Omental fat pad (tissue), 4 donors: ENCODE data around the gene VPS33A. TPM values are rescaled to one million over a fixed set of nuclear protein-coding genes. Genes with fewer than 3 reads are reported as not detected.
A peak's percentile ranks its signal among the peaks of the same experiment; 100 is the strongest.

Experiments used
- ATAC-seq: fragments of 150-250 bp; one replicate; pipeline ENCODE4 v1.9.1; 2016; ENCODE audit warnings: mild to moderate bottlenecking, moderate library complexity; ENCODE audit not compliant: low FRiP score
- DNase-seq: peaks from one replicate; pipeline ENCODE4 v3.0.0-alpha.2; 2019; ENCODE audit warnings: low spot score
- CTCF ChIP-seq, 3 donors: fragments of 450-650 bp; IDR thresholded peaks; one replicate each; pipeline ENCODE4 v1.5.1; 2016 to 2017; ENCODE audit warnings: antibody characterized with exemption in 3 of 3, mild to moderate bottlenecking in 3 of 3, moderate library complexity in 2 of 3
- total RNA-seq, 4 donors: library from RNA; depleted of rRNA; stranded (reverse); fragments of >200 nt; gene quantifications; one replicate each; pipeline ENCODE4 v1.1.0, GENCODE V29; 2016

Gene VPS33A
- total RNA-seq, 4 donors from 2014 or later: 8.7 to 17.7 (median 11.0) TPM

- TF ChIP-seq CTCF (IDR thresholded peaks at IDR 0.05): no peak
- DNase-seq: no peak
- ATAC-seq: no peak
Observed at GRCh38 chr12:122232691-122233090, 33.6 kb downstream of the VPS33A start.

DNA sequence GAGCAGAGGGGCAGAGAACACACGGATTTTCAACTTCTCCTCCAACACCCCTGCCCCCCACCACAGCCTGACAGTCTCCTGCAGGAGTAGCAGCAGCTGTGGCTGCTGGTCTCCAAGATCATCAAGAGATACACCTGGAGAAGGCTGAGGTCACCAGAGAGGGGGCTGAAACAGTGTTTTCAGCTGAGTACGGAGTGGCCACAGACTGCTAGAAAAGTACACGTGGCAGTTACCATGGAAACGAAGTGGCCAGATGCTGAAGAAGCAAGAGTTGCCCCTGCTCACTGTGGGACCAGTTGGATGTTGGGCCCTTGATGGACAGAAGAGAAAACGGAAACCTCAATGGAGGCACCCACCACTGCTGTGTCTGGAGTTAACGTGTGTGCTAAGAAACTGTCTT, 35.5 kb downstream of the VPS33A start:
- ATAC-seq: no peak
- no peak for DNase-seq
- TF ChIP-seq CTCF (IDR thresholded peaks at IDR 0.05): no peak

- no peak for TF ChIP-seq CTCF (IDR thresholded peaks at IDR 0.05)
- DNase-seq: no peak
- ATAC-seq: no peak
Observed at GRCh38 chr12:122228092-122228491, 38.2 kb downstream of the VPS33A start.

GRCh38 chr12:122227341-122227740, 39.0 kb downstream of the VPS33A start:
- TF ChIP-seq CTCF (IDR thresholded peaks at IDR 0.05): no peak
- DNase-seq (no peak), ATAC-seq (no peak)

GRCh38 chr12:122226366-122227125, 39.7 kb downstream of the VPS33A start:
- no peak for TF ChIP-seq CTCF (IDR thresholded peaks at IDR 0.05)
- no peak for ATAC-seq
- DNase-seq: no peak

DNA sequence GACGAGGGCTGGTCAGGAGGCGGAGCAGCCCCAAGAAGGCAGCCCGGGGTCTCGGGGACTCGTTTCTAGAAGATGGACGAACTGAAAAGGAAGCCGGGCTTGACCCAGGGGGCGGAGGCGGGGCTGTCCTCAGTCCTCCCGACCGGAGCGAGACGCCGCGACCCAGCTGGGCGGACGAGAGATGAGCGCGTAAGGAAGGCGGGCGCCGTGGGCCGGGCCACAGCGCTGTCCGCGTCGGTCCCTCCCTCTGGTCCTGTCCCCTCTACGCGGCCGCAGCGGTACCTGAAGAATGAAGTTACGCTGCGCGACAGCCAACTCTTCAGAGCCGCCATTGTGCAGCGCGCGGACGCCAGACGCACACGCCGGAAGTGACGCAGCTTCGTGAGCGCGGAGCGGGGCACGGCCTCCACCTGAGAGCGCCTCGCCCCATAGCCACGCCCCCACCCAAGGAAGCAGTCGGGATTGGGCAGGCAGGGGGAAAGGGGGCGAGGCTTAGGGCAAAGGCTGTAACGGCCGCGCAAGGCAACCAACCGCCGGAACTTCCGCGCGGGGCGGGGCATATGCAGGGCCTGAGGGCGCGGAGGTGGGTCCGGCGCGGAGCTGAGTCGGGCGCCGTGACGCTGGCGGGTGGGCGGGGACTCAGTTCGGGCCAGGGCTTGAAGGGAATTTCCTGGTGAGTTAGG, 40.5 kb downstream of the VPS33A start, which contains the start of gene DIABLO:
DIABLO (minus strand) TSS at position 370 of the 683 bp plus-strand sequence; CDS start at position 332, 38 bp downstream.
- DNase-seq: peak; percentile 98
- ATAC-seq: peak; percentile 99
- no peak for TF ChIP-seq CTCF (IDR thresholded peaks at IDR 0.05)
